ENCODE results near the gene CACNA1G. TPM values are rescaled to one million over a fixed set of nuclear protein-coding genes. Genes with fewer than 3 reads are reported as not detected.

The CACNA1G gene
- total and polyA plus RNA-seq, 2 donors (not counting 3 experiments of a cell fraction or from before 2014, with no cell fraction given): not detected

DNA sequence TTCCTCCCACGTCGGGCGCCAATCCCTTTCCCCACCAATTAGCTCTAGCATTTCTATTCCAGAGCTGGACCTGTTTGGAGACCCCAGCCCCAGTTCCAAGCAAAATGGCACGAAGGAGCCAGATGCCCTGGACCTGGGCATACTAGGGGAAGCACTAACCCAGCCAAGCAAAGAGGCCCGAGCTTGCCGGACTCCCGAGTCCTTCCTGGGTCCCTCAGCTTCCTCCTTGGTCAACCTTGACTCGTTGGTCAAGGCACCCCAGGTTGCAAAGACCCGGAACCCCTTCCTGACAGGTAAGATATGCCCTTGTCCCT, 19.2 kb upstream of the CACNA1G start:
- Histone ChIP-seq H2AFZ (ENCODE audit: low read depth, low read length) (peak overlapping the region; percentile 96), H4K20me1 (replicated peaks; ENCODE audit: control insufficient read depth, extremely low read depth, insufficient read depth, low read length) (no peaks in the 10 kb centered on the region), H3K9me3 (replicated peaks; ENCODE audit: control insufficient read depth, insufficient read depth, low read length) (no peaks in the 10 kb centered on the region), H3K27me3 (ENCODE audit: control insufficient read depth in 2 of 2, insufficient read depth in 2 of 2, low read length in 2 of 2) (no peaks in the 10 kb centered on the region), H3K36me3 (ENCODE audit: control insufficient read depth in 2 of 2, extremely low read depth in 1 of 2, insufficient read depth in 2 of 2, low read length in 2 of 2) (no peaks in the 10 kb centered on the region), H3K4me1 (ENCODE audit: control insufficient read depth, extremely low read depth, insufficient read depth, low read length) (peaks cover 10% of the 10 kb centered on the region), H3K4me2 (ENCODE audit: insufficient read depth, low read length) (peak overlapping the region; percentile 78), H3K4me3 (replicated peaks in 1 of 3; ENCODE audit: insufficient read depth in 1 of 3, low read depth in 1 of 3, low read length in 3 of 3) (peak overlapping the region in 2 of 3 experiments; percentile 16 to 46), H3K27ac (ENCODE audit: insufficient read depth, low read depth, low read length) (no peak overlapping the region), H3K9me1 (replicated peaks; ENCODE audit: control insufficient read depth, extremely low read depth, insufficient read depth, low read length) (no peaks in the 10 kb centered on the region), H3K79me2 (ENCODE audit: control insufficient read depth, insufficient read depth, low read length) (no peaks in the 10 kb centered on the region), H3K9ac (replicated peaks; ENCODE audit: extremely low read depth, insufficient read depth, low read length) (peak overlapping the region; percentile 7)
- dilution Hi-C loops (cut with MboI; ENCODE audit: extremely low pct_ligation_motif_present, low sequenced_read_pairs) (no loop called here), intact Hi-C loops (cut with micrococcal nuclease) (loop anchor here (10.0 kb wide), 1 partner anchor 613 kb away; the partner anchor contains the start of gene NME1)
- no peak for FAIRE-seq
- ChIA-PET POLR2A (no interaction called here), CTCF (interaction anchor here (0.5 to 2.6 kb wide), 8 partner anchors 9 to 1586 kb away, joined by 4 to 12 read pairs (median 8); no protein-coding TSS in a partner anchor)
- no TSS peak for BruUV-seq (replicated peaks)
- DNase-seq (ENCODE audit: low read depth, low spot score): no peak
- no peak for TF ChIP-seq FOS (IDR thresholded peaks at IDR 0.05; ENCODE audit: borderline replicate concordance, insufficient read depth, low read length)
- TF ChIP-seq, protein P1, sequence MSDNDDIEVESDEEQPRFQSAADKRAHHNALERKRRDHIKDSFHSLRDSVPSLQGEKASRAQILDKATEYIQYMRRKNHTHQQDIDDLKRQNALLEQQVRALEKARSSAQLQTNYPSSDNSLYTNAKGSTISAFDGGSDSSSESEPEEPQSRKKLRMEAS (IDR thresholded peaks at IDR 0.05; ENCODE audit: insufficient read depth, insufficient read length): no peak
- TF ChIP-seq JUN (IDR thresholded peaks at IDR 0.05; ENCODE audit: borderline replicate concordance, insufficient read depth, insufficient read length, low read depth): no peak
- no peak for TF ChIP-seq MYC (IDR thresholded peaks at IDR 0.05; ENCODE audit: low read depth, low read length)

DNA sequence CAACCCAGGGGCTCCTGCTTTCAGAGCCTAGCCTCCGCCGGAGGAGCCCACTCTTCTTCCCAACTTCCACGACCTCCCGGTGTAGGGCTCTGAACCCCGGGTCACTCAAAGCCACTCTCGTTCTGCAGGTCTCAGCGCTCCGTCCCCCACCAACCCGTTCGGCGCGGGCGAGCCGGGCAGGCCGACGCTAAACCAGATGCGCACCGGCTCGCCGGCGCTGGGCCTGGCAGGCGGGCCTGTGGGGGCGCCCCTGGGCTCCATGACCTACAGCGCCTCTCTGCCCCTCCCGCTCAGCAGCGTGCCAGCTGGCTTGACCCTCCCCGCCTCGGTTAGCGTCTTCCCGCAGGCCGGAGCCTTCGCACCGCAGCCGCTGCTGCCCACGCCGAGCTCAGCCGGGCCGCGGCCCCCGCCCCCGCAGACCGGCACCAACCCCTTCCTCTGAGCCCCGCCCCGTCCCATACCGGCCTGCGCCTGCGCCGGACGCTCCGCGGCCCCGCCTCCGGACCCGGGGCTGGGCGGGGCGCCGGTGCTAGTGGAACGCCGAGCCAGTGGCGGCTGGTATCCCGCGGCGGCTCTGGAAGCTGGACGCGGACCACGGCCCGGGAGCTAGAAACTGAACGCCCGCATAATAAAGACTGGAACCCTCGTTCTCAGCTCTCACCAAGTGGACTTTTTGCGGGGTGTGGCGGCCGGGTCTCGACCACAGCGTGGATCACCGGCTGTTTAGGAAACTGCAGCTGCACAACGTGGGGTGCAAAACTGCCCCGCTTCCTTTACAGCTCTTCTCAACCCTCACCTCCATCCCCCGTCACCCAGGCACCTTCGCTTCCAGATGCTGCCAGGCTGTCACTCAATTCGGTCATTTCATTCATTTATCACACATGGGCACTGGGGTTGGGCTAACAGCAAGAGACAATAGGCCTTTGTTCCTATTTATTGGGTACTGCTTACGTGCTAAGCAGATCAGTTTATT, 18.5 kb upstream of the CACNA1G start:
- POLR2A ChIA-PET: no interaction called here
- Histone ChIP-seq H3K9ac (replicated peaks; ENCODE audit: extremely low read depth, insufficient read depth, low read length) (peak overlapping the region; percentile 68), H3K9me3 (replicated peaks; ENCODE audit: control insufficient read depth, insufficient read depth, low read length) (no peaks in the 10 kb centered on the region), H2AFZ (ENCODE audit: low read depth, low read length) (peak overlapping the region; percentile 96), H3K4me1 (ENCODE audit: control insufficient read depth, extremely low read depth, insufficient read depth, low read length) (peaks cover 10% of the 10 kb centered on the region), H3K4me2 (ENCODE audit: insufficient read depth, low read length) (peak overlapping the region; percentile 78), H3K36me3 (ENCODE audit: control insufficient read depth in 2 of 2, extremely low read depth in 1 of 2, insufficient read depth in 2 of 2, low read length in 2 of 2) (no peaks in the 10 kb centered on the region), H3K79me2 (ENCODE audit: control insufficient read depth, insufficient read depth, low read length) (no peaks in the 10 kb centered on the region), H4K20me1 (replicated peaks; ENCODE audit: control insufficient read depth, extremely low read depth, insufficient read depth, low read length) (no peaks in the 10 kb centered on the region), H3K27ac (ENCODE audit: insufficient read depth, low read depth, low read length) (no peak overlapping the region), H3K27me3 (ENCODE audit: control insufficient read depth in 2 of 2, insufficient read depth in 2 of 2, low read length in 2 of 2) (no peaks in the 10 kb centered on the region), H3K9me1 (replicated peaks; ENCODE audit: control insufficient read depth, extremely low read depth, insufficient read depth, low read length) (no peaks in the 10 kb centered on the region), H3K4me3 (replicated peaks in 1 of 3; ENCODE audit: insufficient read depth in 1 of 3, low read depth in 1 of 3, low read length in 3 of 3) (peak overlapping the region; percentile 45 to 62 (median 46))
- CTCF ChIA-PET: interaction anchor here (0.5 to 2.6 kb wide), 14 partner anchors 9 to 1586 kb away, joined by 3 to 12 read pairs (median 4); no protein-coding TSS in a partner anchor
- FAIRE-seq: peak; percentile 91
- intact Hi-C loops (cut with micrococcal nuclease) (loop anchor here (1.0 to 10.0 kb wide), 2 partner anchors 60 to 613 kb away; partner anchors contain the start of gene NME1), dilution Hi-C loops (cut with MboI; ENCODE audit: extremely low pct_ligation_motif_present, low sequenced_read_pairs) (no loop called here)
- no TSS peak for BruUV-seq (replicated peaks)
- peak; percentile 87 for DNase-seq (ENCODE audit: low read depth, low spot score)
- TF ChIP-seq MYC (IDR thresholded peaks at IDR 0.05; ENCODE audit: low read depth, low read length) (no peak), POLR2AphosphoS5 (IDR thresholded peaks at IDR 0.05; ENCODE audit: insufficient read depth, low read depth, low read length) (peak; percentile 94), JUN (IDR thresholded peaks at IDR 0.05; ENCODE audit: borderline replicate concordance, insufficient read depth, insufficient read length, low read depth) (no peak), FOS (IDR thresholded peaks at IDR 0.05; ENCODE audit: borderline replicate concordance, insufficient read depth, low read length) (no peak), EZH2 (IDR thresholded peaks at IDR 0.05; ENCODE audit: borderline replicate concordance, low read depth, low read length, severe bottlenecking) (no peak), POLR2A (IDR thresholded peaks at IDR 0.05; ENCODE audit: low read depth, low read length) (peak; percentile 81), GATA2 (IDR thresholded peaks at IDR 0.05; ENCODE audit: insufficient read depth, insufficient read length, low read depth, low read length) (no peak)
- TF ChIP-seq, protein P1 (IDR thresholded peaks at IDR 0.05; ENCODE audit: insufficient read depth, insufficient read length): no peak
- TF ChIP-seq, protein P2, sequence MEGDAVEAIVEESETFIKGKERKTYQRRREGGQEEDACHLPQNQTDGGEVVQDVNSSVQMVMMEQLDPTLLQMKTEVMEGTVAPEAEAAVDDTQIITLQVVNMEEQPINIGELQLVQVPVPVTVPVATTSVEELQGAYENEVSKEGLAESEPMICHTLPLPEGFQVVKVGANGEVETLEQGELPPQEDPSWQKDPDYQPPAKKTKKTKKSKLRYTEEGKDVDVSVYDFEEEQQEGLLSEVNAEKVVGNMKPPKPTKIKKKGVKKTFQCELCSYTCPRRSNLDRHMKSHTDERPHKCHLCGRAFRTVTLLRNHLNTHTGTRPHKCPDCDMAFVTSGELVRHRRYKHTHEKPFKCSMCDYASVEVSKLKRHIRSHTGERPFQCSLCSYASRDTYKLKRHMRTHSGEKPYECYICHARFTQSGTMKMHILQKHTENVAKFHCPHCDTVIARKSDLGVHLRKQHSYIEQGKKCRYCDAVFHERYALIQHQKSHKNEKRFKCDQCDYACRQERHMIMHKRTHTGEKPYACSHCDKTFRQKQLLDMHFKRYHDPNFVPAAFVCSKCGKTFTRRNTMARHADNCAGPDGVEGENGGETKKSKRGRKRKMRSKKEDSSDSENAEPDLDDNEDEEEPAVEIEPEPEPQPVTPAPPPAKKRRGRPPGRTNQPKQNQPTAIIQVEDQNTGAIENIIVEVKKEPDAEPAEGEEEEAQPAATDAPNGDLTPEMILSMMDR (IDR thresholded peaks at IDR 0.05; ENCODE audit: extremely low read depth in 1 of 2, insufficient read depth in 1 of 2, low read depth in 1 of 2, low read length in 2 of 2): peak; percentile 10 to 50

Measured in endothelial cell of umbilical vein (primary cell).